SU-DHL-6 (cell line): Measurements from ENCODE around the gene NUCB2.

ENCODE experiments used
- EZH2phosphoT487 ChIP-seq: fragments of 200-600 bp; sonication (generic), shearing (Covaris generic); conservative IDR thresholded peaks from 2 replicates; pipeline ENCODE4 v1.6.1; 2018; ENCODE audit warnings: mild to moderate bottlenecking, antibody characterized with exemption, low read length, moderate library complexity, mixed read lengths
- TF ChIP-seq, protein P1 (sequence below): fragments of 200-600 bp; sonication (generic); IDR thresholded peaks from one replicate; pipeline ENCODE4 v1.5.1; 2017; ENCODE audit warnings: antibody characterized with exemption, mild to moderate bottlenecking, low read length, moderate library complexity; ENCODE audit not compliant: insufficient read depth, poor library complexity, severe bottlenecking

DNA sequence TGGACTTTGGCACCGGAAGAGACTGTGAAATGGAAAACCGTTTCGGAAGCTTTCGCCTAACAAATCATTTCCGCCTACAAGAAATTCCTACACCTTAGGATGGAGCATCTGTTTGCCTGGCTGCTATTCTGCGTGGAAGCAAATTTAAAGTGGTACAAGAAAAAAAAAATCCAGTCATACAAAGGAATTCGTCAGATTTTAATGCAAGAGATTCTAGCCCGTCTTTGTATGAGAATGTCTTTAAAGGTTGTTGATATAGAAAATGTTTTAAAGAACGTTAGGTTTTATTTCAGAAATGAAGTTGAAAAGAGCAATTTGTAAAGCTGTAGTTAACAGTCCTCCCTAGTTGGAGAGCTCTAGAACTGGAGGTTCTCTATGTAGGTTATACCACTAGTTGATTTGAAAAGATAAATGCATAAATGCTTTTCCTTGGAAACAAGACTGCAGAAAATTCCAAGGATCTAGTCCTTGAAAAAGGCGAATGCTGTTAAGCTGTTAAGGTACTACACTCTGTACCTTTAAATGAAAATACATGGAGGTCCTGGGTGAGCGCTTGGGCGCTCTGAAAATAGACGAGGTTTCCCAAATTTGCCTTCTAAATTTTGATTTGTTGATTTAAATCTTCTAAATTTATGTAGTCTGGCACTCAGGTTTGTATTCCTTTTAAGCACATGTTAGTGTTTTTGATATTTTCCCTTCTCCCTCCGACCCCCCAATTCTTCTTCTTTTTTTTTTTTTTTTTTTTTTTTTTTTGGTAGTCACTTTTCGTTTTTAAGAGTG lies 77.5 kb downstream of the NUCB2 start:
- TF ChIP-seq, protein P1, sequence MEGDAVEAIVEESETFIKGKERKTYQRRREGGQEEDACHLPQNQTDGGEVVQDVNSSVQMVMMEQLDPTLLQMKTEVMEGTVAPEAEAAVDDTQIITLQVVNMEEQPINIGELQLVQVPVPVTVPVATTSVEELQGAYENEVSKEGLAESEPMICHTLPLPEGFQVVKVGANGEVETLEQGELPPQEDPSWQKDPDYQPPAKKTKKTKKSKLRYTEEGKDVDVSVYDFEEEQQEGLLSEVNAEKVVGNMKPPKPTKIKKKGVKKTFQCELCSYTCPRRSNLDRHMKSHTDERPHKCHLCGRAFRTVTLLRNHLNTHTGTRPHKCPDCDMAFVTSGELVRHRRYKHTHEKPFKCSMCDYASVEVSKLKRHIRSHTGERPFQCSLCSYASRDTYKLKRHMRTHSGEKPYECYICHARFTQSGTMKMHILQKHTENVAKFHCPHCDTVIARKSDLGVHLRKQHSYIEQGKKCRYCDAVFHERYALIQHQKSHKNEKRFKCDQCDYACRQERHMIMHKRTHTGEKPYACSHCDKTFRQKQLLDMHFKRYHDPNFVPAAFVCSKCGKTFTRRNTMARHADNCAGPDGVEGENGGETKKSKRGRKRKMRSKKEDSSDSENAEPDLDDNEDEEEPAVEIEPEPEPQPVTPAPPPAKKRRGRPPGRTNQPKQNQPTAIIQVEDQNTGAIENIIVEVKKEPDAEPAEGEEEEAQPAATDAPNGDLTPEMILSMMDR, result no peak
- TF ChIP-seq EZH2phosphoT487, result no peak
